Chondrocyte (in vitro differentiated cells): ENCODE measurements around the gene MBL2. TPM values are rescaled to one million over a fixed set of nuclear protein-coding genes. Genes with fewer than 3 reads are reported as not detected.

Source experiments
- DNase-seq: peaks from one replicate; pipeline ENCODE4 v3.0.0; 2021; ENCODE audit warnings: mixed read lengths, low spot score
- H3K27ac Mint-ChIP-seq: one replicate; pipeline ENCODE4 v1.8.0; 2021; ENCODE audit warnings: mild to moderate bottlenecking, moderate library complexity, mixed read lengths; ENCODE audit not compliant: unreplicated experiment
- H3K27me3 Mint-ChIP-seq: 2 replicates; pipeline ENCODE4 v1.8.0; 2021; ENCODE audit warnings: low read depth, mixed read lengths
- H3K36me3 Mint-ChIP-seq: 2 replicates; pipeline ENCODE4 v1.8.0; 2021; ENCODE audit warnings: low read depth, mixed read lengths
- H3K4me1 Mint-ChIP-seq: 2 replicates; pipeline ENCODE4 v1.8.0; 2021; ENCODE audit warnings: low read depth, mild to moderate bottlenecking, mixed read lengths
- H3K4me3 Mint-ChIP-seq: one replicate; pipeline ENCODE4 v1.8.0; 2021; ENCODE audit warnings: mild to moderate bottlenecking, moderate library complexity, mixed read lengths; ENCODE audit not compliant: unreplicated experiment
- H3K9me3 Mint-ChIP-seq: 2 replicates; pipeline ENCODE4 v1.8.0; 2021; ENCODE audit warnings: low read depth, mixed read lengths
- CTCF ChIP-seq: fragments of 200-600 bp; sonication (generic); IDR thresholded peaks from 2 replicates; pipeline ENCODE4 v1.5.0; 2021; ENCODE audit warnings: antibody characterized with exemption, mild to moderate bottlenecking, moderate library complexity
- long read RNA-seq: library from polyadenylated mRNA; stranded (forward); transcript quantifications from one replicate; pipeline ENCODE4 v2.0.0, GENCODE V29; 2021
- total RNA-seq: library from RNA; stranded (reverse); gene quantifications from 3 replicates; pipeline ENCODE4 v1.2.1, GENCODE V29; 2021

Gene MBL2
- not detected in 3 replicates for total RNA-seq
- long read RNA-seq, result 0 reads

- H3K27ac Mint-ChIP-seq, result no peak within 1 kb of the TSS
- no peak within 1 kb of the TSS for H3K4me3 Mint-ChIP-seq
- H3K27me3 Mint-ChIP-seq, result no peaks in the 10 kb centered on the region
- H3K9me3 Mint-ChIP-seq, result no peaks in the 10 kb centered on the region
- DNase-seq, result no peak
- no peaks in the 10 kb centered on the region for H3K4me1 Mint-ChIP-seq
- H3K36me3 Mint-ChIP-seq, result no peaks in the 10 kb centered on the region
- TF ChIP-seq CTCF, result no peak
These were observed at the start of gene MBL2 for GRCh38 chr10:52772623-52773022. TSS of gene MBL2 (minus strand) at chr10:52772784. CDS start at chr10:52771635, 1,149 bp downstream.

- Mint-ChIP-seq H3K36me3 (no peaks in the 10 kb centered on the region), H3K4me3 (no peak overlapping the region), H3K4me1 (peaks cover 4% of the 10 kb centered on the region), H3K9me3 (no peaks in the 10 kb centered on the region), H3K27ac (no peak overlapping the region), H3K27me3 (peaks cover 6% of the 10 kb centered on the region)
- no peak for TF ChIP-seq CTCF
- DNase-seq, result no peak
These were observed 47.7 kb upstream of the MBL2 start for GRCh38 chr10:52820309-52820708.

DNA sequence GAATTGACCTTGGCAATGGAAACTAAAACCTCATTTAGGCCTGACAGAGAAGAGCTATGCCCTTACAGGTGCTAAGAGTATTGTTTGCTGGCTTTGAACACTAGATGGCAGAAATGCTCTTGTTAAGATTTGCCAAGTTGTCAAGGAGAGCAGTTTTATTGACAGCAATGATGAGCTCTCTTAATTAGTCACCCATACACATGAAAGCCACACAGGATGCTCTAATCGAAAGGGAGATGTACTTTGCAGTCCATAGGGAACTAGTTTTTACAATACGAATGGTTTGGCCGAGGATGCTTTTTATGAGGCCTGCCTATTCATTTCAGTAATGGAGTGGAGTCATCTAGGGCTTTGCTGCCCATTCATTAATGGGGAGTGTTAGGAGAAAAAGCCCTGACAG is 45.4 kb upstream of the MBL2 start:
- Mint-ChIP-seq H3K9me3 (no peaks in the 10 kb centered on the region), H3K36me3 (no peaks in the 10 kb centered on the region), H3K4me1 (peaks cover 4% of the 10 kb centered on the region), H3K27me3 (peaks cover 9% of the 10 kb centered on the region), H3K4me3 (no peak overlapping the region), H3K27ac (no peak overlapping the region)
- no peak for DNase-seq
- peak; percentile 91 for TF ChIP-seq CTCF

DNA sequence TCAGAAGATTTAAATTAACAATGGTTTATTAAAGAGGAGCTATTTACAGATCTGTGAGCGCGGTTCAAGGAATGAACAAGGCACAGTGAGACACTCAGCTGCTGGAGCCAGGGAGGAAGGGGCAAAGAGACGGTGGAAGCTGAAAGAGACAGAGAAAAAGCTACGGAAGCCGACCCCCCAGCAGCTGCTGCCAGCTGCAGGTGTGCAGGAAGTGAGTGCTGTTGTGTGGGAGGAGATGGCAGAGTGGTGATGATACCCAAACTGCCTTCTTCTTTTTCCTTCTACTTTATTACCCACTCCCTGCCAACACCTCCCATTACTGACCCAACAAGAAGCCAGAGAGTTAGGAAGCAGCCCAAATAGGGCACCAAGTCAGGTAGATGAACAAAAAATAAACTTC is 41.9 kb upstream of the MBL2 start:
- no peak overlapping the region for H3K4me3 Mint-ChIP-seq
- H3K27me3 Mint-ChIP-seq, result peaks cover 4% of the 10 kb centered on the region
- H3K27ac Mint-ChIP-seq, result no peak overlapping the region
- TF ChIP-seq CTCF, result no peak
- peaks cover 2% of the 10 kb centered on the region for H3K36me3 Mint-ChIP-seq
- peaks cover 11% of the 10 kb centered on the region for H3K9me3 Mint-ChIP-seq
- H3K4me1 Mint-ChIP-seq, result peaks cover 4% of the 10 kb centered on the region
- no peak for DNase-seq

DNA sequence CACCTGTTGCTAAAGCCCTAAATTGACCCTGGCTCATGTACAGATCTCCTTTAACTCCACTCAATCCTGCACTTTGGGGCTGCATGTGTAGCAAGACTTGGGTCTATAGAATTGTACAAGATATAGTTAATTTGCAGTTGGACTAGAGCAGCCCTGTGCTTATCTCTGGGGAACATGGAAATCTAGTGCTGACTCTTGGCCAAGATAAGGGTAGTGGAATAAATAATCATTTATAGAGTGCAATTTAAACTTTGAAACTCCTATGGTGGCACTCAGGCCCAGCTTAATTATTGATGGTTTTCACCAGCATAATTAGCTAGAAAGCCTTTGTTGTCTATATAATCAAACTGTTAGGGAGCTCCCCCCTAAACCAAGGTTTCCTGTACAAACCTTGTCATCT is 39.2 kb upstream of the MBL2 start:
- no peak for TF ChIP-seq CTCF
- Mint-ChIP-seq H3K9me3 (peaks cover 11% of the 10 kb centered on the region), H3K36me3 (peaks cover 2% of the 10 kb centered on the region), H3K4me1 (no peaks in the 10 kb centered on the region), H3K4me3 (no peak overlapping the region), H3K27me3 (peaks cover 8% of the 10 kb centered on the region), H3K27ac (no peak overlapping the region)
- DNase-seq, result no peak
